ENCODE data around the gene PRPF31. TPM values are rescaled to one million over a fixed set of nuclear protein-coding genes. Genes with fewer than 3 reads are reported as not detected.

PRPF31 gene
- total and polyA plus RNA-seq, 9 of the 15 experiments (the other 6 are each of a cell fraction or from before 2014, with no cell fraction given), result 5.8 to 92.2 (median 69.2) TPM

DNA sequence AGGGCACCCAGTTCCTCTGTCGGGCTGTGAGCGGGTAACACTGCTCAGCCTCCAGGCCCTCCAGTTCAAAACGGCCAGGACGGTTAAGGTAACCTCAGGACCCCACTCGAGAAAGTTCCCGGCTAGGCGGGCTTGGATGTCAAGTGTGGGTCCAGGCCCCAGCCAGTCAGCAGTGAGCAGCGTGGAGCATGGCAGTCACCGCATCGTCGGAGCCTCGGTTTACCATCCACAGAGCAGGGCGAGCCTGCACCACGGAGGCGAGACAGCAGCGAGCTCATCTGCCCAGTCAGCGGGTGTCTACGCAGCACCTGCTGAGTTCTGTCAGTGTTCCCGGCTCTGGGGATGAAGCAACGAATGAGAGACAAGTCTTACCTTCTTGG is 14.1 kb downstream of the PRPF31 start:
- POLR2A ChIA-PET, result interaction anchor here (0.5 to 1.0 kb wide), 2 partner anchors 14 to 26 kb away, joined by 3 read pairs; partner anchors contain the start of genes PRPF31 and TFPT
- DNase-seq (ENCODE audit: extremely low read depth in 1 of 4, low spot score in 3 of 4), result no peak
- FAIRE-seq, result no peak

More for the DNA sequence above, 14.1 kb downstream of the PRPF31 start:
- no peak overlapping the region; a peak in 1 of 4 replicates for H3K9ac ChIP-seq (ENCODE audit: insufficient read depth in 1 of 2, low read depth in 2 of 2, low read length in 2 of 2)
- no peaks in the 10 kb centered on the region for H3K9me3 ChIP-seq (replicated peaks; ENCODE audit: control insufficient read depth, insufficient read depth, low read depth, low read length)
- no peaks in the 10 kb centered on the region; a peak in 2 of 5 replicates for H3K4me1 ChIP-seq (replicated peaks in 1 of 2; ENCODE audit: control insufficient read depth in 2 of 2, insufficient read depth in 2 of 2, low read length in 2 of 2)
- H2AFZ ChIP-seq (ENCODE audit: low read depth, low read length), result no peak overlapping the region
- H3K9me1 ChIP-seq (ENCODE audit: control insufficient read depth, insufficient read depth, low read length), result no peaks in the 10 kb centered on the region
- TF ChIP-seq ZNF644 (tag; IDR thresholded peaks at IDR 0.05; ENCODE audit: low read depth), result no peak
- no peak for TF ChIP-seq E2F3 (CRISPR knock-in tag; IDR thresholded peaks at IDR 0.05)
- TF ChIP-seq HBP1 (CRISPR knock-in tag; IDR thresholded peaks at IDR 0.05), result no peak
- TF ChIP-seq ZNF274 (IDR thresholded peaks at IDR 0.05; ENCODE audit: borderline replicate concordance, low read depth, low read length), result no peak
- TF ChIP-seq, protein P1, sequence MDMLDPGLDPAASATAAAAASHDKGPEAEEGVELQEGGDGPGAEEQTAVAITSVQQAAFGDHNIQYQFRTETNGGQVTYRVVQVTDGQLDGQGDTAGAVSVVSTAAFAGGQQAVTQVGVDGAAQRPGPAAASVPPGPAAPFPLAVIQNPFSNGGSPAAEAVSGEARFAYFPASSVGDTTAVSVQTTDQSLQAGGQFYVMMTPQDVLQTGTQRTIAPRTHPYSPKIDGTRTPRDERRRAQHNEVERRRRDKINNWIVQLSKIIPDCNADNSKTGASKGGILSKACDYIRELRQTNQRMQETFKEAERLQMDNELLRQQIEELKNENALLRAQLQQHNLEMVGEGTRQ (CRISPR knock-in tag; IDR thresholded peaks at IDR 0.05), result no peak
- no peak for TF ChIP-seq BRD9 (IDR thresholded peaks at IDR 0.05; ENCODE audit: low read depth, partially characterized antibody)
- TF ChIP-seq, protein P2, sequence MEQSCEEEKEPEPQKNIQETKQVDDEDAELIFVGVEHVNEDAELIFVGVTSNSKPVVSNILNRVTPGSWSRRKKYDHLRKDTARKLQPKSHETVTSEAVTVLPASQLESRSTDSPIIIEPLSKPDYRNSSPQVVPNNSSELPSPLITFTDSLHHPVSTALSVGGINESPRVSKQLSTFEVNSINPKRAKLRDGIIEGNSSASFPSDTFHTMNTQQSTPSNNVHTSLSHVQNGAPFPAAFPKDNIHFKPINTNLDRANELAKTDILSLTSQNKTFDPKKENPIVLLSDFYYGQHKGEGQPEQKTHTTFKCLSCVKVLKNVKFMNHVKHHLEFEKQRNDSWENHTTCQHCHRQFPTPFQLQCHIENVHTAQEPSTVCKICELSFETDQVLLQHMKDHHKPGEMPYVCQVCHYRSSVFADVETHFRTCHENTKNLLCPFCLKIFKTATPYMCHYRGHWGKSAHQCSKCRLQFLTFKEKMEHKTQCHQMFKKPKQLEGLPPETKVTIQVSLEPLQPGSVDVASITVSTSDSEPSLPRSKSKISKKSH (CRISPR knock-in tag; IDR thresholded peaks at IDR 0.05), result no peak
- TF ChIP-seq ZFX (CRISPR knock-in tag; IDR thresholded peaks at IDR 0.05), result no peak
- TF ChIP-seq CCAR2 (IDR thresholded peaks at IDR 0.05; ENCODE audit: low read depth, low read length), result no peak
- TF ChIP-seq MCM2 (IDR thresholded peaks at IDR 0.05; ENCODE audit: low read depth), result no peak
- in situ Hi-C loops (cut with MboI) (no loop called here), intact Hi-C loops (cut with micrococcal nuclease) (no loop called here)
- H4K20me1 ChIP-seq (replicated peaks; ENCODE audit: control insufficient read depth, insufficient read depth, low read length), result no peaks in the 10 kb centered on the region
- no peak overlapping the region for H3K4me2 ChIP-seq (ENCODE audit: insufficient read depth, low read length)
- no peaks in the 10 kb centered on the region for H3K27me3 ChIP-seq (ENCODE audit: control insufficient read depth in 2 of 2, insufficient read depth in 2 of 2, low read length in 2 of 2)
- ATAC-seq, result no peak
- H3K4me3 ChIP-seq, result no peak overlapping the region
- no peaks in the 10 kb centered on the region for H3K79me2 ChIP-seq (ENCODE audit: control insufficient read depth, insufficient read depth, low read length)
- WGBS (ENCODE audit: insufficient coverage, low coverage, missing lambda C conversion rate), result 97% methylated on average over 13 of the region's 20 CpGs
- H3K27ac ChIP-seq (ENCODE audit: extremely low read depth, low read depth, low read length), result no peak overlapping the region
- BruUV-seq (replicated peaks), result no TSS peak
- CTCF ChIA-PET (ENCODE audit: low intra/inter-chr PET ratio), result no interaction called here
- H3K36me3 ChIP-seq (ENCODE audit: control insufficient read depth, insufficient read depth, low read length), result peaks cover 60% of the 10 kb centered on the region; the same call in 2 of the 3 replicates
